ENCODE measurements around the gene ZNF655. TPM values are rescaled to one million over a fixed set of nuclear protein-coding genes. Genes with fewer than 3 reads are reported as not detected.

ZNF655 gene
- total and polyA plus RNA-seq, 2 experiments from 2014 or later = 39.4 to 76.3 TPM

- Histone ChIP-seq H3K27ac (no peak overlapping the region), H3K27me3 (no peaks in the 10 kb centered on the region), H3K36me3 (replicated peaks; ENCODE audit: insufficient read depth, low read depth) (no peaks in the 10 kb centered on the region), H3K4me3 (no peak overlapping the region), H3K4me2 (no peak overlapping the region), H3K4me1 (ENCODE audit: insufficient read depth) (no peaks in the 10 kb centered on the region), H3K9me2 (replicated peaks; ENCODE audit: insufficient read depth) (no peaks in the 10 kb centered on the region), H4K20me1 (ENCODE audit: insufficient read depth, poor library complexity, severe bottlenecking) (no peaks in the 10 kb centered on the region), H3K9me3 (ENCODE audit: low read depth) (no peaks in the 10 kb centered on the region), H3K79me2 (no peaks in the 10 kb centered on the region), H2AFZ (no peak overlapping the region)
- DNase-seq (ENCODE audit: low spot score) = no peak
- WGBS (ENCODE audit: low lambda C conversion rate, missing lambda C conversion rate) = 85% methylated on average over 7 of the region's 7 CpGs
- TF ChIP-seq, protein P1, sequence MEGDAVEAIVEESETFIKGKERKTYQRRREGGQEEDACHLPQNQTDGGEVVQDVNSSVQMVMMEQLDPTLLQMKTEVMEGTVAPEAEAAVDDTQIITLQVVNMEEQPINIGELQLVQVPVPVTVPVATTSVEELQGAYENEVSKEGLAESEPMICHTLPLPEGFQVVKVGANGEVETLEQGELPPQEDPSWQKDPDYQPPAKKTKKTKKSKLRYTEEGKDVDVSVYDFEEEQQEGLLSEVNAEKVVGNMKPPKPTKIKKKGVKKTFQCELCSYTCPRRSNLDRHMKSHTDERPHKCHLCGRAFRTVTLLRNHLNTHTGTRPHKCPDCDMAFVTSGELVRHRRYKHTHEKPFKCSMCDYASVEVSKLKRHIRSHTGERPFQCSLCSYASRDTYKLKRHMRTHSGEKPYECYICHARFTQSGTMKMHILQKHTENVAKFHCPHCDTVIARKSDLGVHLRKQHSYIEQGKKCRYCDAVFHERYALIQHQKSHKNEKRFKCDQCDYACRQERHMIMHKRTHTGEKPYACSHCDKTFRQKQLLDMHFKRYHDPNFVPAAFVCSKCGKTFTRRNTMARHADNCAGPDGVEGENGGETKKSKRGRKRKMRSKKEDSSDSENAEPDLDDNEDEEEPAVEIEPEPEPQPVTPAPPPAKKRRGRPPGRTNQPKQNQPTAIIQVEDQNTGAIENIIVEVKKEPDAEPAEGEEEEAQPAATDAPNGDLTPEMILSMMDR (IDR thresholded peaks at IDR 0.05; ENCODE audit: poor library complexity) = no peak
- TF ChIP-seq EZH2 (IDR thresholded peaks at IDR 0.05; ENCODE audit: borderline replicate concordance) (no peak), EZH2phosphoT487 (IDR thresholded peaks at IDR 0.05; ENCODE audit: low read depth, severe bottlenecking, unreplicated experiment) (no peak)
These were observed 19.1 kb upstream of the ZNF655 start for GRCh38 chr7:99539213-99539811.

GRCh38 chr7:99540542-99540941 is 17.9 kb upstream of the ZNF655 start:
- Histone ChIP-seq H3K4me3 (no peak overlapping the region), H2AFZ (no peak overlapping the region), H3K9me3 (ENCODE audit: low read depth) (no peaks in the 10 kb centered on the region), H3K36me3 (replicated peaks; ENCODE audit: insufficient read depth, low read depth) (no peaks in the 10 kb centered on the region), H3K27me3 (no peaks in the 10 kb centered on the region), H3K4me2 (no peak overlapping the region), H3K9me2 (replicated peaks; ENCODE audit: insufficient read depth) (no peaks in the 10 kb centered on the region), H3K27ac (no peak overlapping the region), H3K4me1 (ENCODE audit: insufficient read depth) (no peaks in the 10 kb centered on the region), H4K20me1 (ENCODE audit: insufficient read depth, poor library complexity, severe bottlenecking) (no peaks in the 10 kb centered on the region), H3K79me2 (no peaks in the 10 kb centered on the region)
- TF ChIP-seq, protein P1 (IDR thresholded peaks at IDR 0.05; ENCODE audit: poor library complexity) = no peak
- TF ChIP-seq EZH2 (IDR thresholded peaks at IDR 0.05; ENCODE audit: borderline replicate concordance) (no peak), EZH2phosphoT487 (IDR thresholded peaks at IDR 0.05; ENCODE audit: low read depth, severe bottlenecking, unreplicated experiment) (no peak)
- DNase-seq (ENCODE audit: low spot score) = no peak
- WGBS (ENCODE audit: low lambda C conversion rate, missing lambda C conversion rate) = 96% methylated on average over 5 of the region's 5 CpGs

GRCh38 chr7:99541212-99541611 is 17.2 kb upstream of the ZNF655 start:
- no peak overlapping the region for H3K4me3 ChIP-seq
- H3K27ac ChIP-seq = no peak overlapping the region
- no peaks in the 10 kb centered on the region for H3K9me2 ChIP-seq (replicated peaks; ENCODE audit: insufficient read depth)
- 94% methylated on average over 9 of the region's 9 CpGs for WGBS (ENCODE audit: low lambda C conversion rate, missing lambda C conversion rate)
- H3K9me3 ChIP-seq (ENCODE audit: low read depth) = no peaks in the 10 kb centered on the region
- no peaks in the 10 kb centered on the region for H4K20me1 ChIP-seq (ENCODE audit: insufficient read depth, poor library complexity, severe bottlenecking)
- TF ChIP-seq EZH2 (IDR thresholded peaks at IDR 0.05; ENCODE audit: borderline replicate concordance) = no peak
- TF ChIP-seq, protein P1 (IDR thresholded peaks at IDR 0.05; ENCODE audit: poor library complexity) = no peak
- TF ChIP-seq EZH2phosphoT487 (IDR thresholded peaks at IDR 0.05; ENCODE audit: low read depth, severe bottlenecking, unreplicated experiment) = no peak
- no peak for DNase-seq (ENCODE audit: low spot score)
- no peak overlapping the region for H2AFZ ChIP-seq
- H3K27me3 ChIP-seq = no peaks in the 10 kb centered on the region
- no peaks in the 10 kb centered on the region for H3K36me3 ChIP-seq (replicated peaks; ENCODE audit: insufficient read depth, low read depth)
- no peak overlapping the region for H3K4me2 ChIP-seq
- H3K79me2 ChIP-seq = no peaks in the 10 kb centered on the region
- H3K4me1 ChIP-seq (ENCODE audit: insufficient read depth) = no peaks in the 10 kb centered on the region

Data from hepatocyte (in vitro differentiated cells).